ENCODE measurements around the gene TOMT.
A peak's percentile ranks its signal among the peaks of the same experiment; 100 is the strongest.

TOMT gene

GRCh38 chr11:72088076-72088808, 17.5 kb upstream of the TOMT start:
- no peak for DNase-seq

- DNase-seq: peak; percentile 64
These were observed 14.4 kb upstream of the TOMT start for GRCh38 chr11:72091292-72091691.

GRCh38 chr11:72098741-72099140, 7.0 kb upstream of the TOMT start:
- DNase-seq: no peak

GRCh38 chr11:72100009-72100408, 5.7 kb upstream of the TOMT start:
- no peak for DNase-seq

- no peak for DNase-seq
These were observed 5.3 kb upstream of the TOMT start for GRCh38 chr11:72100462-72100861.

GRCh38 chr11:72102162-72102561, 3.6 kb upstream of the TOMT start:
- DNase-seq: no peak

GRCh38 chr11:72102631-72102945, 3.1 kb upstream of the TOMT start:
- no peak for DNase-seq

GRCh38 chr11:72102946-72103753, 2.6 kb upstream of the TOMT start, which contains the start of gene LAMTOR1:
LAMTOR1 (minus strand) TSS chr11:72103297; CDS start chr11:72103224, 73 bp downstream.
- peak; percentile 96 for DNase-seq

GRCh38 chr11:72103754-72104167, 2.0 kb upstream of the TOMT start:
- DNase-seq: no peak

GRCh38 chr11:72111300-72112142, 5.8 kb downstream of the TOMT start:
- DNase-seq: peak; percentile 4

GRCh38 chr11:72112143-72112977, 6.6 kb downstream of the TOMT start, which contains the start of gene ANAPC15:
ANAPC15 (minus strand) TSS chr11:72112695; CDS start chr11:72111276, 1,419 bp downstream.
- DNase-seq: peak; percentile 100

- no peak for DNase-seq
These were observed 7.5 kb downstream of the TOMT start for GRCh38 chr11:72112978-72113808.

- no peak for DNase-seq
These were observed 8.8 kb downstream of the TOMT start for GRCh38 chr11:72114570-72114969.

- DNase-seq: no peak
These were observed 10.5 kb downstream of the TOMT start for GRCh38 chr11:72116019-72116755.

- no peak for DNase-seq
These were observed 13.5 kb downstream of the TOMT start for GRCh38 chr11:72119198-72119597.

- no peak for DNase-seq
These were observed 15.2 kb downstream of the TOMT start for GRCh38 chr11:72120930-72121329.

GRCh38 chr11:72122607-72123006, 16.9 kb downstream of the TOMT start:
- no peak for DNase-seq

- no peak for DNase-seq
These were observed 17.5 kb downstream of the TOMT start for GRCh38 chr11:72123117-72123653.

- DNase-seq: no peak
These were observed 18.3 kb downstream of the TOMT start for GRCh38 chr11:72124046-72124445.

GRCh38 chr11:72125956-72126355, 20.2 kb downstream of the TOMT start:
- no peak for DNase-seq
